Fibroblast of lung (primary cell): ENCODE data around the gene NRF1. TPM values are rescaled to one million over a fixed set of nuclear protein-coding genes. Genes with fewer than 3 reads are reported as not detected.

ENCODE experiments used
- DNase-seq, 2 donors: peaks; one replicate each; pipeline versions ENCODE4 v3.0.0 to v3.0.0-alpha.2; 2010; ENCODE audit warnings: low read depth in 2 of 2
- H2AFZ ChIP-seq: 2 replicates; pipeline ENCODE4 v1.5.1; 2012; ENCODE audit warnings: low read length, control low read depth, inconsistent platforms
- H3K27ac ChIP-seq: 2 replicates; pipeline ENCODE4 v1.5.1; 2011; ENCODE audit warnings: low read length, control low read depth; ENCODE audit not compliant: insufficient read depth
- H3K27me3 ChIP-seq: 2 replicates; pipeline ENCODE4 v1.5.1; 2011; ENCODE audit warnings: mild to moderate bottlenecking, low read length; ENCODE audit not compliant: control insufficient read depth, insufficient read depth
- H3K36me3 ChIP-seq: 2 replicates; pipeline ENCODE4 v1.5.1; 2011; ENCODE audit warnings: low read length; ENCODE audit not compliant: control insufficient read depth, insufficient read depth
- H3K4me1 ChIP-seq: 2 replicates; pipeline ENCODE4 v1.5.1; 2011; ENCODE audit warnings: low read length; ENCODE audit not compliant: control insufficient read depth, insufficient read depth; ENCODE audit errors: extremely low read depth
- H3K4me2 ChIP-seq: 2 replicates; pipeline ENCODE4 v1.5.1; 2011; ENCODE audit warnings: low read length, control low read depth; ENCODE audit not compliant: insufficient read depth; ENCODE audit errors: extremely low read depth
- H3K4me3 ChIP-seq, 4 experiments: fragments of 200-600 bp in 1 of 4; sonication (generic) in 1 of 4; replicated peaks in 1 of 4; 2 replicates each; pipeline ENCODE4 v1.5.1; 2011 to 2016; ENCODE audit warnings: low read length in 4 of 4, low read depth in 3 of 4, mild to moderate bottlenecking in 3 of 4, control low read depth in 2 of 4, inconsistent platforms in 1 of 4, mixed read lengths in 1 of 4; ENCODE audit not compliant: insufficient read depth in 1 of 4; ENCODE audit errors: control extremely low read depth in 1 of 4
- H3K79me2 ChIP-seq: 2 replicates; pipeline ENCODE4 v1.5.1; 2012; ENCODE audit warnings: mild to moderate bottlenecking, low read length, inconsistent platforms; ENCODE audit not compliant: control insufficient read depth, insufficient read depth
- H3K9ac ChIP-seq: 2 replicates; pipeline ENCODE4 v1.5.1; 2011; ENCODE audit warnings: mild to moderate bottlenecking, low read length, control low read depth; ENCODE audit not compliant: insufficient read depth
- H3K9me3 ChIP-seq: 2 replicates; pipeline ENCODE4 v1.5.1; 2012; ENCODE audit warnings: low read depth, low read length; ENCODE audit not compliant: control insufficient read depth, insufficient read depth
- H4K20me1 ChIP-seq: 2 replicates; pipeline ENCODE4 v1.5.1; 2011; ENCODE audit warnings: low read length; ENCODE audit not compliant: control insufficient read depth, insufficient read depth; ENCODE audit errors: extremely low read depth
- CTCF ChIP-seq, 2 donors: IDR thresholded peaks in 1 of 2; conservative IDR thresholded peaks in 1 of 2; 1 replicate in 1 of 2; 2 replicates in 1 of 2; pipeline ENCODE4 v1.5.1; 2011 to 2012; ENCODE audit warnings: low read length in 2 of 2, control low read depth in 1 of 2, inconsistent platforms in 1 of 2, low read depth in 1 of 2, mild to moderate bottlenecking in 1 of 2
- EZH2 ChIP-seq: IDR thresholded peaks from 2 replicates; pipeline ENCODE4 v1.5.1; 2012; ENCODE audit warnings: low read length, control low read depth, mild to moderate bottlenecking; ENCODE audit errors: missing control alignments
- polyA plus RNA-seq, 2 donors: library from polyadenylated mRNA; depleted of rRNA in 1 of 2; stranded (reverse) in 1 of 2; unstranded in 1 of 2; fragments of >200 nt; gene quantifications; 2 replicates each; pipeline ENCODE4 v1.2.1, GENCODE V29; 2011 to 2012; ENCODE audit warnings: missing spikeins in 1 of 2
- total RNA-seq: library from RNA; depleted of rRNA; stranded (reverse); fragments of >200 nt; gene quantifications from 2 replicates; pipeline ENCODE4 v1.2.1, GENCODE V29; 2014

NRF1 gene
- total and polyA plus RNA-seq, 2 donors (not counting 1 experiment from before 2014, with no cell fraction given), result 7.3 to 15.5 TPM

- H3K27me3 ChIP-seq, result no peaks in the 10 kb centered on the region
- H2AFZ ChIP-seq, result no peak overlapping the region
- no peaks in the 10 kb centered on the region for H3K9me3 ChIP-seq
- no peak overlapping the region for H3K9ac ChIP-seq
- no peaks in the 10 kb centered on the region for H3K79me2 ChIP-seq
- H4K20me1 ChIP-seq, result no peaks in the 10 kb centered on the region
- no peaks in the 10 kb centered on the region for H3K36me3 ChIP-seq
- H3K4me2 ChIP-seq, result no peak overlapping the region
- TF ChIP-seq EZH2, result no peak
- TF ChIP-seq CTCF (conservative IDR thresholded peaks at IDR 0.05 in 1 of 2, IDR thresholded peaks at IDR 0.05 in 1 of 2; ENCODE audit: low read depth in 1 of 2, low read length in 2 of 2), result no peak
- DNase-seq, result no peak
- no peak overlapping the region for H3K27ac ChIP-seq
- no peak overlapping the region for H3K4me3 ChIP-seq
- H3K4me1 ChIP-seq, result no peaks in the 10 kb centered on the region
These were observed 192.1 kb downstream of the NRF1 start for GRCh38 chr7:129803546-129804081.

- Histone ChIP-seq H4K20me1 (no peaks in the 10 kb centered on the region), H3K4me2 (no peak overlapping the region), H3K27me3 (no peaks in the 10 kb centered on the region), H3K9me3 (no peaks in the 10 kb centered on the region), H3K4me1 (no peaks in the 10 kb centered on the region), H3K9ac (no peak overlapping the region), H3K79me2 (no peaks in the 10 kb centered on the region), H3K4me3 (no peak overlapping the region), H3K36me3 (no peaks in the 10 kb centered on the region), H3K27ac (no peak overlapping the region), H2AFZ (no peak overlapping the region)
- DNase-seq, result no peak
- TF ChIP-seq CTCF (conservative IDR thresholded peaks at IDR 0.05 in 1 of 2, IDR thresholded peaks at IDR 0.05 in 1 of 2; ENCODE audit: low read depth in 1 of 2, low read length in 2 of 2) (no peak), EZH2 (no peak)
These were observed 192.8 kb downstream of the NRF1 start for GRCh38 chr7:129804111-129804889.

DNA sequence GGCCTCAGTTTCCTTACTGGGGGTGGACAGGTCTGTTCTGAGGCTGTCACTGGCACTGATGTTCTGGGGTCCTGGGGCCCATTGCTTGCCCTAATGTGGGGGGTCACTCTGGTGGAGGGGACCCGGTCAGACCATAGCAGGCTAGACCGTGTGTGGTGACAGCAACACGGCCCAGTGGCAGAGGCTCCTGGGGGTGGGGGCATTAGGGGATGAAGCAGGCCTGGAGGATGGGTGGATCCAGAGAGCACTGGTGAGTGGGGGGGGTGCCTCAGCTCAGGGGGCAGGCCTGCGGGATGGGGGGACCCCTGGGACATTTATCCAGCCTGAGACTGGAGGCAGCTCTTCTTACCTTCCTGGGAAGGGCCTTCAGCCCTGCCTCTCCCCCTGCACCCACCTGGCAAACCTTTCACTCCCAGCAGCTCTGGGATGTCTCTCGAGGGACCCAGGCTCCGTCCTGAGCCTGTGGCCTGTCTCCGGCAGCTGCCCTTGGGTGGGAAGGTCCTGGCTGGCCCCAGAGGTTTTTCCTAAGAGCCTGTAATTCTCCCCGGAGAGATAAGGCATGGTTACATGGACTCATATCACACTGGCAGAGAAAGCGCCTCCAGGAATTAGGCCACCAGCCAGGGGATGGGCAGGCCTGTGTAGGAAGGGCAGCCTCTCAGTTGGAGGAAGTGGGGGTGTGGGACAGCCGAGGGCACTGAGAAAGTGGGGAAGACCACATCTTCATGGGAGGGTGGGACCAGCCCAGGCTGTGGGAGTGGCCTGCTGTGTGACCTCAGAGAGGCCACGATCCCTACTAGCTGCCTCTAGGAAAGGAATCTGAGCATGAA, 193.6 kb downstream of the NRF1 start:
- no peak overlapping the region for H3K4me3 ChIP-seq
- TF ChIP-seq EZH2 (no peak), CTCF (conservative IDR thresholded peaks at IDR 0.05 in 1 of 2, IDR thresholded peaks at IDR 0.05 in 1 of 2; ENCODE audit: low read depth in 1 of 2, low read length in 2 of 2) (no peak)

More for the DNA sequence above, 193.6 kb downstream of the NRF1 start:
- Histone ChIP-seq H3K79me2 (no peaks in the 10 kb centered on the region), H3K4me2 (no peak overlapping the region), H4K20me1 (no peaks in the 10 kb centered on the region), H3K9me3 (no peaks in the 10 kb centered on the region), H3K27me3 (no peaks in the 10 kb centered on the region), H3K36me3 (no peaks in the 10 kb centered on the region), H3K4me1 (no peaks in the 10 kb centered on the region), H3K9ac (no peak overlapping the region), H3K27ac (no peak overlapping the region), H2AFZ (no peak overlapping the region)
- no peak for DNase-seq
